GM10847 (cell line): ENCODE measurements around the gene BPI.

ENCODE experiments used
- POLR2A ChIP-seq: IDR thresholded peaks from 2 replicates; pipeline ENCODE4 v1.6.1; 2011; ENCODE audit not compliant: insufficient read length; ENCODE audit errors: extremely low read depth

Gene BPI

GRCh38 chr20:38357653-38358207, 53.8 kb downstream of the BPI start:
- TF ChIP-seq POLR2A: no peak

- TF ChIP-seq POLR2A: no peak
Measured at GRCh38 chr20:38358556-38358955, 54.6 kb downstream of the BPI start.

- TF ChIP-seq POLR2A: no peak
Measured at GRCh38 chr20:38363004-38363747, 59.2 kb downstream of the BPI start.

- TF ChIP-seq POLR2A: no peak
Measured at GRCh38 chr20:38369389-38369788, 65.4 kb downstream of the BPI start.

GRCh38 chr20:38372806-38373205, 68.8 kb downstream of the BPI start:
- TF ChIP-seq POLR2A: no peak

GRCh38 chr20:38373231-38373867, 69.4 kb downstream of the BPI start:
- TF ChIP-seq POLR2A: no peak

- no peak for TF ChIP-seq POLR2A
Measured at GRCh38 chr20:38373898-38374297, 69.9 kb downstream of the BPI start.

- TF ChIP-seq POLR2A: no peak
Measured at GRCh38 chr20:38377039-38377685, 73.2 kb downstream of the BPI start.

- TF ChIP-seq POLR2A: no peak
Measured at GRCh38 chr20:38383147-38383546, 79.2 kb downstream of the BPI start.

- no peak for TF ChIP-seq POLR2A
Measured at GRCh38 chr20:38386004-38386403, 82.0 kb downstream of the BPI start.

GRCh38 chr20:38386851-38387250, 82.9 kb downstream of the BPI start:
- no peak for TF ChIP-seq POLR2A
